Mesendoderm (in vitro differentiated cells): Measurements from ENCODE around the gene SCAMP1. TPM values are rescaled to one million over a fixed set of nuclear protein-coding genes. Genes with fewer than 3 reads are reported as not detected.
A peak's percentile ranks its signal among the peaks of the same experiment; 100 is the strongest.

ENCODE experiments used
- DNase-seq: peaks from one replicate; pipeline ENCODE4 v3.0.0; 2013
- H2AK5ac ChIP-seq: 2 replicates; pipeline ENCODE4 v1.6.1; 2013; ENCODE audit warnings: low read length, inconsistent platforms
- H2BK120ac ChIP-seq: 2 replicates; pipeline ENCODE4 v1.6.1; 2013; ENCODE audit warnings: low read depth, mild to moderate bottlenecking, low read length, moderate library complexity, mixed read lengths
- H2BK15ac ChIP-seq: replicated peaks from 2 replicates; pipeline ENCODE4 v1.6.1; 2013; ENCODE audit warnings: low read depth, mild to moderate bottlenecking, moderate library complexity
- H2BK5ac ChIP-seq: 2 replicates; pipeline ENCODE4 v1.6.1; 2013; ENCODE audit warnings: low read length, inconsistent platforms
- H3K18ac ChIP-seq: 2 replicates; pipeline ENCODE4 v1.6.1; 2013; ENCODE audit warnings: mild to moderate bottlenecking, low read length, mixed read lengths
- H3K23ac ChIP-seq: one replicate; pipeline ENCODE4 v1.6.1; 2013; ENCODE audit warnings: low read length
- H3K27ac ChIP-seq: 2 replicates; pipeline ENCODE4 v1.5.1; 2013; ENCODE audit warnings: low read depth, mild to moderate bottlenecking, inconsistent platforms, low read length, moderate library complexity
- H3K27me3 ChIP-seq: 2 replicates; pipeline ENCODE4 v1.6.1; 2013; ENCODE audit warnings: low read length, control low read depth, mild to moderate bottlenecking, inconsistent platforms; ENCODE audit not compliant: insufficient read depth, poor library complexity
- H3K36me3 ChIP-seq: 2 replicates; pipeline ENCODE4 v1.6.1; 2013; ENCODE audit warnings: low read length, inconsistent platforms; ENCODE audit not compliant: control insufficient read depth, insufficient read depth
- H3K4ac ChIP-seq: one replicate; pipeline ENCODE4 v1.6.1; 2013; ENCODE audit warnings: low read depth, mild to moderate bottlenecking, low read length, moderate library complexity
- H3K4me1 ChIP-seq: 2 replicates; pipeline ENCODE4 v1.6.1; 2013; ENCODE audit warnings: low read depth, low read length, inconsistent platforms; ENCODE audit not compliant: control insufficient read depth
- H3K4me2 ChIP-seq: 2 replicates; pipeline ENCODE4 v1.6.1; 2013; ENCODE audit warnings: low read length
- H3K4me3 ChIP-seq: 2 replicates; pipeline ENCODE4 v1.5.1; 2013; ENCODE audit warnings: mild to moderate bottlenecking, low read length
- H3K56ac ChIP-seq: one replicate; pipeline ENCODE4 v1.6.1; 2013; ENCODE audit warnings: low read length
- H3K79me1 ChIP-seq: 2 replicates; pipeline ENCODE4 v1.6.1; 2013; ENCODE audit warnings: low read length, inconsistent platforms
- H3K79me2 ChIP-seq: 2 replicates; pipeline ENCODE4 v1.6.1; 2013; ENCODE audit warnings: mild to moderate bottlenecking, low read length; ENCODE audit not compliant: control insufficient read depth, insufficient read depth
- H3K9ac ChIP-seq: 2 replicates; pipeline ENCODE4 v1.6.1; 2013; ENCODE audit warnings: low read length, inconsistent platforms
- H4K5ac ChIP-seq: one replicate; pipeline ENCODE4 v1.6.1; 2013; ENCODE audit warnings: low read length
- H4K8ac ChIP-seq: one replicate; pipeline ENCODE4 v1.6.1; 2013; ENCODE audit warnings: low read depth, mild to moderate bottlenecking, control low read depth, low read length, moderate library complexity
- WGBS: extraction: QIAGEN DNeasy Blood & Tissue Kit; methylation state at CpG from one replicate; pipeline ENCODE4 v1.1.7; 2013; ENCODE audit warnings: low lambda C conversion rate, missing lambda C conversion rate; ENCODE audit not compliant: insufficient coverage; ENCODE audit errors: extremely low coverage; 5-methylcytosine and 5-hydroxymethylcytosine counted together
- small RNA-seq: library from polyadenylated mRNA; stranded (forward); fragments of <200 nt; extraction: miRNeasy Mini kit (QIAGEN cat#:217004); gene quantifications from one replicate; pipeline ENCODE3, GENCODE V24; 2013; ENCODE audit not compliant: insufficient read depth

SCAMP1 gene

DNA sequence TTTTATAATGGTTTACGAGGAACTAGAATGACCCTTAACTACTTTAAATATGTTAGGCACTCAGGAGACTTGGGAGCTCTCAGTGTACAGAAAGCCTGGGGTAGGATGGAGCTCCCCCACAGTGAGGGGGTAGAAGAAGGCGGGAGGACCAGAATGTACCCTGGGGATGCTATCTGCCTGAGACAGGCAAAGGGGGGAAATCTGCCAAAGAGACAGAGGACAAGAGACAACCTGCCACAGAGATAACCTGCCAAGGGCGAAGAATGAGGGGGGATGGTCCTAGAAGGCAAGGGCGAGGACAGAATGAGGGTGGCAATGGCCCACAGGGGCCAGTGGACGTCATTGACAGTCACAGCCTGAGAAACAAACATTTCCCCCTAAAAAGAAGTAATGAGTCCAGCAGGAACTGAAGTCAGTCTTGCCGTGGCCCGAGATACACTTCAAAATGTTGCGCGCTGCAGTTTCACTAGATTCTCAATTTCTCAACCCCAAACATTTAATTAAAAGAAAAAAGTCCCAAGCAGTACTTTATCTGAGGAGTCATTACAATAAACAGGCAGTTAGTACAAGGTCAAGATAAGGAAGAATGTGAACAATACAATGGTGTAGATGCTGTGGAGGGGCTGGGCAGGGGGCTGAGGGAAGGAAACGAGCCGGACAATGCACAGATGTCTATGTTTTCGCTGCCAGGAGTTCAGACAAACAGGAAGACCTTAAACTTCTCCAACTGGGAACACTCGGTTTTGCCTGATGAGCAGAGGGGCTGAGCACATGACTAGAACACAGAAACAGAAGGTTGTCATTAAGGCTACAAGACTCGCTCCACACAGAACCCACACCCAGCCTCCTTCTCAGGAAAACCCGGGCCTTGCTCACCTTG lies 163.1 kb downstream of the SCAMP1 start:
- H3K4me1 ChIP-seq, result peaks cover 11% of the 10 kb centered on the region

DNA sequence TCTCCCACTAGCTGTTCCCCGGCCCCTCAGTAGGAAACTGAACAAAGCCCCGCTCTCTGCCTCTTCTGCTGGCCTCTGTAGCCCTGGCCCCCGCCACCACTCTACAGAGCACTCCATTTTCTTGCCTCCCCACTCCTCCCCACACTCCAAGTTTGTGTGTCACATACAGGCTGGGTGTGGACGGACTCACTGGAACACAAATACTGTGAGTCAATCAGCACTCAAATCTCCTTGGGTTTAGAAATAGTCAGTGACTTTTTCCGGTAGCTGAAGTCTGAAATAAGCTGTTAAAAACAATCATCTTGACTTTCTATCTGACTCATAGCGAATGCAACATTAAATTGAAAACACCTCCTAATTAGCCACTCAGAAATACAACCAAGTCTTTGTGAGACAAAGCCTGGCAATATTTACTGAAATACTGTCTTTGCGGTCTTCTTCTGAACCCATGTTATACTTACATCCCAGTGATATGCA lies 165.7 kb downstream of the SCAMP1 start:
- peaks cover 2% of the 10 kb centered on the region for H3K79me1 ChIP-seq
- no peak overlapping the region for H3K56ac ChIP-seq
- no peak overlapping the region for H2BK5ac ChIP-seq
- H3K18ac ChIP-seq, result peak overlapping the region; percentile 3
- no peak overlapping the region for H3K4me3 ChIP-seq
- WGBS, result no CpG with 5 or more reads among the region's 7 CpGs
- no peaks in the 10 kb centered on the region for H3K27me3 ChIP-seq
- no peak overlapping the region for H2BK15ac ChIP-seq
- H4K8ac ChIP-seq, result no peak overlapping the region
- H3K9ac ChIP-seq, result no peak overlapping the region
- no peak overlapping the region for H4K5ac ChIP-seq
- no peak overlapping the region for H3K27ac ChIP-seq
- no peak overlapping the region for H3K4ac ChIP-seq
- H3K23ac ChIP-seq, result no peak overlapping the region
- H2BK120ac ChIP-seq, result no peak overlapping the region
- no peak for DNase-seq
- H2AK5ac ChIP-seq, result no peak overlapping the region
- no peak overlapping the region for H3K4me2 ChIP-seq
- no peaks in the 10 kb centered on the region for H3K36me3 ChIP-seq
- no peaks in the 10 kb centered on the region for H3K79me2 ChIP-seq
- peaks cover 7% of the 10 kb centered on the region for H3K4me1 ChIP-seq

More for the DNA sequence above, 163.1 kb downstream of the SCAMP1 start:
- Histone ChIP-seq H2BK5ac (no peak overlapping the region), H3K79me1 (peaks cover 3% of the 10 kb centered on the region), H3K36me3 (no peaks in the 10 kb centered on the region), H3K56ac (no peak overlapping the region), H3K18ac (no peak overlapping the region), H3K27ac (no peak overlapping the region), H3K4me2 (no peak overlapping the region), H4K5ac (no peak overlapping the region), H3K4me3 (no peak overlapping the region), H3K4ac (no peak overlapping the region), H2BK15ac (no peak overlapping the region), H3K23ac (peak overlapping the region; percentile 16), H3K27me3 (no peaks in the 10 kb centered on the region), H2AK5ac (no peak overlapping the region), H4K8ac (no peak overlapping the region), H2BK120ac (no peak overlapping the region), H3K9ac (no peak overlapping the region), H3K79me2 (no peaks in the 10 kb centered on the region)
- no peak for DNase-seq
- no CpG with 5 or more reads among the region's 15 CpGs for WGBS

DNA sequence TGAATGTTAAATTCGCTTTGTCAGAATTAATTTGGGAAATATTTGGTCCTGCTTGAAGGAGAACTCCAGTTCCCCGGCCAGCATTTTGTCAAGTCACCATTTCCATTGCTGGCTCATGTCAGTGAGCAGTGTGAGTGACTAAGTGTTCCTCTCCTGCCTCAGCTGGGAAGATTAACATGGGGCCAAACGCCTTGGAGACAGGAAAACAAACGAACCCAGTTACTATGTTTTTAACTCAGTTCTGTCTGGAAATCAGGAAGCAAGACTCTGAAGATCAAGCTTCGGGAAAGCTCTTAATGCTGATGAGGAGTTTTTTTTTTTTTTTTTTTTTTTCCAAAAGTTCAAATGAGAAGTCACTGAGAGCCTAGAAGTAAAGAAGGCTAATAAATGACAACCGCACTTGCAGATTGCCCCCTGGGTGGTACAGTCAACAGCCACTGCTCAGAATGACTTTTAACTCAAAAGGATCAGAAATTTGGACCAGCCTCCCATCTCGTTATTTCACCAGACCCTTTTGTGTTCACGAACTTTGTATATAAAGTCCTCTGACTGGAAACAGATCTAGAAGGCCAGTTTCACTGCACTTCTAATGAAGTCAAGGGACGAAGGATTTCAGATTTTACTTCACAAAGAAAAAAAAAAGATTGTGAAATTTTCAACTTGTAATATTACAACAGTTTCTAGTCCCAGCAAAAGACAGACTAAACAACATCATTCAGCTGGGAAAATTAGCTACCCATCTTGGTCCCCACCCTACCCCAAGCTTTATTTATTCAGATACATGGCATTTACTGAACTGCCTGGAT lies 166.8 kb downstream of the SCAMP1 start:
- Histone ChIP-seq H2BK5ac (no peak overlapping the region), H3K18ac (no peak overlapping the region), H3K27me3 (no peaks in the 10 kb centered on the region), H3K4me1 (peaks cover 5% of the 10 kb centered on the region), H2BK15ac (no peak overlapping the region), H3K4me3 (no peak overlapping the region), H3K23ac (no peak overlapping the region), H2BK120ac (no peak overlapping the region), H3K4ac (no peak overlapping the region), H3K56ac (no peak overlapping the region), H4K8ac (no peak overlapping the region), H3K4me2 (no peak overlapping the region), H3K36me3 (no peaks in the 10 kb centered on the region), H3K79me1 (peaks cover 3% of the 10 kb centered on the region), H3K9ac (no peak overlapping the region), H4K5ac (no peak overlapping the region), H2AK5ac (no peak overlapping the region), H3K27ac (no peak overlapping the region), H3K79me2 (no peaks in the 10 kb centered on the region)
- WGBS, result no CpG with 5 or more reads among the region's 9 CpGs
- peak; percentile 96 for DNase-seq

DNA sequence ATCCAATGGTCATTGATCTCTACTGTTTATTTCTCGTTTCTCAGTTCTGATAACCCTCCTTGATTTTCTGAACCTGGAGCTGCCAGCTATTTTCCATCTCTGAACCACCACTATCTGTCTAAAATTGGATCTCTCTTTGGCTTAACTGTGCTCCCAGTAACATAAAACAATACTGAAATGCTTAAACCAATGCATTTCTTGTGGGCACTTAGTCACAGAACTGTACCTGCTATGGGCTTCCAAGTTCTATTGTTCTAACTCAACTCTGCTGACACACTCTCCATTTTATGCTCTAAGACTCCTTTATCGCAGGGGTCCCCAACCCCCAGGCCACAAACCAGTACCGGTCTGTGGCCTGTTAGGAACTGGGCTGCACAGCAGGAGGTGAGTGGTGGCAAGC lies 167.5 kb downstream of the SCAMP1 start:
- DNase-seq, result no peak
- no CpG with 5 or more reads among the region's 3 CpGs for WGBS
- H3K79me2 ChIP-seq, result peaks cover 3% of the 10 kb centered on the region
- H3K4me3 ChIP-seq, result no peak overlapping the region
- H3K36me3 ChIP-seq, result no peaks in the 10 kb centered on the region
- no peak overlapping the region for H3K27ac ChIP-seq
- no peak overlapping the region for H3K4ac ChIP-seq
- H3K79me1 ChIP-seq, result peaks cover 6% of the 10 kb centered on the region
- H3K4me2 ChIP-seq, result no peak overlapping the region
- no peak overlapping the region for H4K5ac ChIP-seq
- H2BK5ac ChIP-seq, result no peak overlapping the region
- H2BK120ac ChIP-seq, result no peak overlapping the region
- H3K23ac ChIP-seq, result no peak overlapping the region
- H3K27me3 ChIP-seq, result no peaks in the 10 kb centered on the region
- H3K18ac ChIP-seq, result no peak overlapping the region
- H3K4me1 ChIP-seq, result peaks cover 3% of the 10 kb centered on the region
- no peak overlapping the region for H3K9ac ChIP-seq
- H2AK5ac ChIP-seq, result no peak overlapping the region
- H2BK15ac ChIP-seq, result no peak overlapping the region
- H4K8ac ChIP-seq, result no peak overlapping the region
- H3K56ac ChIP-seq, result no peak overlapping the region

Small RNA genes lying within 50 kb of the gene (small RNA-seq; reads per million reads assigned to genes)
- gene RF00019 (not detected), gene RNU6-183P (not detected)
